Parathyroid adenoma (tissue), 2 donors: ENCODE measurements around the gene PCGF2.
"Not testable (repeated sequence)": the region's sequence is repeated elsewhere in the genome, so short reads cannot be mapped to it uniquely, and the experiment has no call there.

Source experiments
- H2AFZ ChIP-seq: fragments of 300-600 bp; sonication (generic); one replicate; pipeline ENCODE4 v1.7.0; 2017; ENCODE audit warnings: antibody characterized with exemption, mild to moderate bottlenecking
- H3K27ac ChIP-seq: fragments of 300-600 bp; sonication (generic); one replicate; pipeline ENCODE4 v1.7.0; 2017
- H3K27me3 ChIP-seq: fragments of 300-600 bp; sonication (generic); one replicate; pipeline ENCODE4 v1.7.0; 2017; ENCODE audit warnings: low read length; ENCODE audit not compliant: control insufficient read depth, insufficient read depth
- H3K36me3 ChIP-seq: fragments of 300-600 bp; sonication (generic); one replicate; pipeline ENCODE4 v1.7.0; 2017; ENCODE audit warnings: low read length; ENCODE audit not compliant: control insufficient read depth, insufficient read depth
- H3K4me1 ChIP-seq: fragments of 300-600 bp; sonication (generic); one replicate; pipeline ENCODE4 v1.7.0; 2017; ENCODE audit warnings: control low read depth
- H3K4me2 ChIP-seq: fragments of 300-600 bp; sonication (generic); one replicate; pipeline ENCODE4 v1.7.0; 2017; ENCODE audit warnings: low read length
- H3K4me3 ChIP-seq: fragments of 300-600 bp; sonication (generic); one replicate; pipeline ENCODE4 v1.7.0; 2017; ENCODE audit warnings: low read depth, low read length
- H3K79me2 ChIP-seq: fragments of 300-600 bp; sonication (generic); one replicate; pipeline ENCODE4 v1.7.0; 2017; ENCODE audit warnings: control low read depth
- H3K9ac ChIP-seq: fragments of 300-600 bp; sonication (generic); one replicate; pipeline ENCODE4 v1.7.0; 2017; ENCODE audit warnings: mild to moderate bottlenecking
- H3K9me3 ChIP-seq: fragments of 300-600 bp; sonication (generic); one replicate; pipeline ENCODE4 v1.7.0; 2017; ENCODE audit warnings: low read length; ENCODE audit not compliant: control insufficient read depth
- TF ChIP-seq, protein P1 (sequence below): fragments of 300-600 bp; sonication (generic); IDR thresholded peaks from one replicate; pipeline ENCODE4 v1.7.0; 2017; ENCODE audit warnings: antibody characterized with exemption, mild to moderate bottlenecking
- donor health status: primary hyperparathyroidism.

Gene PCGF2

DNA sequence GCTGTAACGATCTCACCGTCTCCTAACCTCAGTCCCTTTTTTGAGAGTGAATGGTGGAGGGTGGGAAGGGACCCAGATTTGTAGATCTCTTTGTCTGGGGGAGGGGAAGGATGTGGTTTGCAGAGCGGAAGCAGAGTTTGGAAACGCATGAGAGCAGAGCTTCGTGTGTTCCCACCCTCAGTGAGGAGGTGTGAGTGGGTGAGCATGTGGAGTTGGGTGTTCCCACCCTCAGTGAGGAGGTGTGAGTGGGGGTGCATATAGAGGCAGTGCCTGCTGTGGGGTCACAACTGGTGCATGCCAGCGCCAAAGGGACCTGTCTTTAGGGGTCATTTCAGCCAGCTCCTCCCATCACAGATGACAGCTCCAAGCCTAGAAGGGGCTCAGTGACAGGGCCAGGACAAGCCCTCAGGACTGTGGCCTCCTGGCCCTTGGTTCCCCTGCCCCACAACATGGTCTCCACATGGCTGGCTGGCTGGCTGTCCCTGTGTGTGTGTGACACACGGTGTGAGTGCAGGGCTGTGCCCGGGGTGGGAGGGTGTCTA, 19.8 kb downstream of the PCGF2 start:
- H3K36me3 ChIP-seq: no peaks in the 10 kb centered on the region
- H3K9ac ChIP-seq: no peak overlapping the region
- H3K4me2 ChIP-seq: no peak overlapping the region
- H3K4me3 ChIP-seq: no peak overlapping the region
- peaks cover 33% of the 10 kb centered on the region for H3K4me1 ChIP-seq
- no peaks in the 10 kb centered on the region for H3K79me2 ChIP-seq
- H3K27me3 ChIP-seq: no peaks in the 10 kb centered on the region
- H3K9me3 ChIP-seq: no peaks in the 10 kb centered on the region
- no peak overlapping the region for H2AFZ ChIP-seq
- no peak overlapping the region for H3K27ac ChIP-seq
- TF ChIP-seq, protein P1, sequence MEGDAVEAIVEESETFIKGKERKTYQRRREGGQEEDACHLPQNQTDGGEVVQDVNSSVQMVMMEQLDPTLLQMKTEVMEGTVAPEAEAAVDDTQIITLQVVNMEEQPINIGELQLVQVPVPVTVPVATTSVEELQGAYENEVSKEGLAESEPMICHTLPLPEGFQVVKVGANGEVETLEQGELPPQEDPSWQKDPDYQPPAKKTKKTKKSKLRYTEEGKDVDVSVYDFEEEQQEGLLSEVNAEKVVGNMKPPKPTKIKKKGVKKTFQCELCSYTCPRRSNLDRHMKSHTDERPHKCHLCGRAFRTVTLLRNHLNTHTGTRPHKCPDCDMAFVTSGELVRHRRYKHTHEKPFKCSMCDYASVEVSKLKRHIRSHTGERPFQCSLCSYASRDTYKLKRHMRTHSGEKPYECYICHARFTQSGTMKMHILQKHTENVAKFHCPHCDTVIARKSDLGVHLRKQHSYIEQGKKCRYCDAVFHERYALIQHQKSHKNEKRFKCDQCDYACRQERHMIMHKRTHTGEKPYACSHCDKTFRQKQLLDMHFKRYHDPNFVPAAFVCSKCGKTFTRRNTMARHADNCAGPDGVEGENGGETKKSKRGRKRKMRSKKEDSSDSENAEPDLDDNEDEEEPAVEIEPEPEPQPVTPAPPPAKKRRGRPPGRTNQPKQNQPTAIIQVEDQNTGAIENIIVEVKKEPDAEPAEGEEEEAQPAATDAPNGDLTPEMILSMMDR: no peak

DNA sequence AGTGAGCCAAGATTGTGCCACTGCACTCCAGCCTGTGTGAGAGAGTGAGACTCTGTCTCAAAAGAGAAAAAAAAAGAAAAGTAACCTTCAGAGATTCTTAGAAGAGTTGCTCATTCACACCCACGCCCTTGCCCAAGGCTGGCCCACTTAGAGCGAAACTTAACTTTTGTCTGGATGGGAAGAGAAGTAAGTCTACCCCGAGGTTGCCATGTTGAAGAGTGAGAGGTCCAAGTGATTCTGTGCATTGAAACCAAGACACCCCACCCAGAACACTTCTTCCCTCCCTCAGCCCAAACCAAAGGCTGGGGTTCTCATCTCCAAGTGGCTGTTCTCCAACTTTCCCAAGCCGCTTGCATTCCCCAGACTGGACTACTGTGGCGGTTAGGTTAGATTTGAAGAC, 20.4 kb downstream of the PCGF2 start:
- Histone ChIP-seq H3K9ac (no peak overlapping the region), H3K36me3 (no peaks in the 10 kb centered on the region), H3K27me3 (no peaks in the 10 kb centered on the region), H3K4me3 (no peak overlapping the region), H3K79me2 (no peaks in the 10 kb centered on the region), H3K4me1 (peaks cover 36% of the 10 kb centered on the region), H3K4me2 (no peak overlapping the region), H2AFZ (no peak overlapping the region), H3K27ac (no peak overlapping the region), H3K9me3 (no peaks in the 10 kb centered on the region)
- TF ChIP-seq, protein P1: no peak

DNA sequence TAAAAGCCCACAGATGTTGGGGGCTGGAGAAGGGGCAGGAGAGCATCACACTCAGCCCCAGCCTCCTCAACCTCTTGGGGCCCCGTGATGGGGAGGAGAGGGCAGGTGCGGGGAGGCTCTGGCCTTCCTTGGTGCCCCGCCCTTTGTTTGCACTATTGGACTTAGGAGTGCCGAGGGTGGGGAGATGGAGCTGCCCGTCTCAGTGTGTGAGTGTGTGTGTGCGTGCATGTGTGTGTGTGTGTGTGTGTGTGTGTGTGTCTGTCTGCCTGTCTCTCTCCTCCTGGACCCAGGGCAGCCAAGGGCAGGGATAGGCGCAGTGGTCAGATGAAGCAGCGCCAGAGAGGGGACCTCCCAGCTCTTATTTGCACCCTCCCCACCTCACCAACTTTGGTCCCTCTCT, 22.0 kb downstream of the PCGF2 start:
- not testable (repeated sequence) for H3K79me2 ChIP-seq, H3K27ac ChIP-seq, H3K4me3 ChIP-seq, H2AFZ ChIP-seq, H3K27me3 ChIP-seq, H3K9me3 ChIP-seq, H3K4me2 ChIP-seq, H3K36me3 ChIP-seq, H3K9ac ChIP-seq
- peaks cover 25% of the 10 kb centered on the region for H3K4me1 ChIP-seq

DNA sequence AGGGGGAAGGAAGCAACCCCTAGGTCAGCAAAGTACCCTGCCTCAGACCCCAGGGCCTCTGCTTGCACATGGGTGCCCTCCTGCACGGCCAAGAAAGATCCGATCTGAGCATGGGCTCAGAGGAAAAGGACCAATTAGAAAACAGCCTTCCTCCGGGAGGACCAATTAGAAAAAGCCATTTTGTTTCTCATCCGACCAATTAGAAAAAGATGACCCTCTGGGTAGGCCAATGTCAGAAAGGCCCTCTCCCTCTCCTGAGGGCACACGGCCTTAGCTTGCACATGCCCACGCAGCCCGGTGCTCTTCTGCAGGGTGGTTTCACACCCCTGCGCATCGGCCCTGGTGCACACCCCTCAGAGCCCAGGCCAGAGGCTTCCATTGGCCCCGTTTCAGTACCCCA, 23.1 kb downstream of the PCGF2 start:
- H3K27ac ChIP-seq: peak overlapping the region; percentile 87
- H3K4me2 ChIP-seq: peak overlapping the region; percentile 1
- H3K4me3 ChIP-seq: peak overlapping the region; percentile 20
- H3K36me3 ChIP-seq: no peaks in the 10 kb centered on the region
- no peaks in the 10 kb centered on the region for H3K79me2 ChIP-seq
- TF ChIP-seq, protein P1: no peak
- H3K9ac ChIP-seq: no peak overlapping the region
- H3K27me3 ChIP-seq: no peaks in the 10 kb centered on the region
- no peaks in the 10 kb centered on the region for H3K9me3 ChIP-seq
- peaks cover 17% of the 10 kb centered on the region for H3K4me1 ChIP-seq
- peak overlapping the region; percentile 7 for H2AFZ ChIP-seq

DNA sequence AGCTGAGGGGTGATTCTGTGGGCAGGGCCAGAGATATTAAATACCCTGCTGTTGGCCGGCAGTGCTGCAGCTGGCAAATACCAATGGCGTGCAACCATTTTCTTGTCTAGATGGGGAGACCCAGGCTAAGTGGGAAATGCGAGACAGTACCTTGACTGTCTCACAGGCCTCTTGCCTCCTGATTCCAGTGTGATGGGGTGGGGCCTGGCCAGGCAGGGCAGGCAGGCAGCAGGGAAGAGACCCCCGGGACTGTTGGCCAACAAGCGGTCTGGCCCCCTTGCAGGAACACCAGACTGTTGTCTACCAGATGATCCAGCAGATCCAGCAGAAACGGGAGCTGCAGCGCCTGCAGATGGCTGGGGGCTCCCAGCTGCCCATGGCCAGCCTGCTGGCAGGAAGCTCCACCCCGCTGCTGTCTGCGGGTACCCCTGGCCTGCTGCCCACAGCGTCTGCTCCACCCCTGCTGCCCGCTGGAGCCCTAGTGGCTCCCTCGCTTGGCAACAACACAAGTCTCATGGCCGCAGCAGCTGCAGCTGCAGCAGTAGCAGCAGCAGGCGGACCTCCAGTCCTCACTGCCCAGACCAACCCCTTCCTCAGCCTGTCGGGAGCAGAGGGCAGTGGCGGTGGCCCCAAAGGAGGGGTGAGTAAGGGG, 23.7 kb downstream of the PCGF2 start:
- Histone ChIP-seq H3K4me3 (peak overlapping the region; percentile 20), H3K27ac (peak overlapping the region; percentile 87), H3K4me1 (peaks cover 17% of the 10 kb centered on the region)

More for the DNA sequence above, 23.7 kb downstream of the PCGF2 start:
- H2AFZ ChIP-seq: peak overlapping the region; percentile 51
- H3K4me2 ChIP-seq: peak overlapping the region; percentile 36
- no peaks in the 10 kb centered on the region for H3K36me3 ChIP-seq
- no peaks in the 10 kb centered on the region for H3K79me2 ChIP-seq
- no peaks in the 10 kb centered on the region for H3K9me3 ChIP-seq
- TF ChIP-seq, protein P1: peak; percentile 28
- no peaks in the 10 kb centered on the region for H3K27me3 ChIP-seq
- H3K9ac ChIP-seq: no peak overlapping the region
